Medulla oblongata (tissue), 1 donor: Measurements from ENCODE around the gene ZDHHC19.
A peak's percentile ranks its signal among the peaks of the same experiment; 100 is the strongest.
"Not testable (repeated sequence)": the region's sequence is repeated elsewhere in the genome, so short reads cannot be mapped to it uniquely, and the experiment has no call there.

ENCODE experiments used
- DNase-seq: peaks from one replicate; pipeline ENCODE4 v3.0.0-alpha.2; 2015; ENCODE audit errors: extremely low spot score

Gene ZDHHC19

DNA sequence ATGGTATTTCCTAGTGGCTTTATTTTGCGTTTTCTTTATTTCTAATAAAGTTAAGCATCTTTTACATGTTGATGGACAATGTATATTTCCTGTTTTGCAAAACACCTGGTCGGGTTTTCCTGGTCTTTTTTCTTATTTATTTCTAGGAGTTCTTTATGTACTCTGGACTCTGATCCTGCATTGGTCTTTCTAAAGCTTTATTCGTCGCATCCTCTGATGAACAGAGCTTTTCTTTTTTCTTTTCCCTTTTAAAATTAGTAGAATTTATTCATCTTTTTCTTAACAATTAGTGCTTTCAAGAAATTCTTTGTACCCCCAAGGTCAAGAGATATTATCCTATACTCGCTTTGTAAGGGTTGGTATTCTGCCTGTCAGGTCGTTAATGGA lies 32.2 kb downstream of the ZDHHC19 start:
- DNase-seq, result no peak

GRCh38 chr3:196177967-196178366 lies 33.2 kb downstream of the ZDHHC19 start:
- no peak for DNase-seq

DNA sequence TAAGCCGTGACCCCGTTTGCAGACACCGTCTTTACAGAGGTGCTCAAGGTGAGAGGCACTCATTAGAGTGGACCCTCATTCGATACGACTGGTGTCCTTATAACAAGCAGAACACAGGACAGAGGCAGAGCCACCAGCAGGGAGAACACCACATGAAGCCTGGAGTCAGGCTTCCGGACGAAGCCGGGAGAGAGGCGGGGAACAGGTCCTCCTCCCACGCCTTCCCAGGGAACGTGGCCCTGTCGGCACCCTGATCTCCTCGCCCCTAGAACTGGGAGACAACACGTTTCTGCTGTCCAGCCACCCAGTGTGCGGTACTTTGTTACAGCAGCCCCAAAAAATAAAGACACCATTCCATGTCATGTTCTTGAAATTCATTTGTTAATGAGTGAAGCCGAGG lies 33.6 kb downstream of the ZDHHC19 start:
- no peak for DNase-seq

GRCh38 chr3:196175722-196176121 lies 35.5 kb downstream of the ZDHHC19 start:
- DNase-seq, result no peak

DNA sequence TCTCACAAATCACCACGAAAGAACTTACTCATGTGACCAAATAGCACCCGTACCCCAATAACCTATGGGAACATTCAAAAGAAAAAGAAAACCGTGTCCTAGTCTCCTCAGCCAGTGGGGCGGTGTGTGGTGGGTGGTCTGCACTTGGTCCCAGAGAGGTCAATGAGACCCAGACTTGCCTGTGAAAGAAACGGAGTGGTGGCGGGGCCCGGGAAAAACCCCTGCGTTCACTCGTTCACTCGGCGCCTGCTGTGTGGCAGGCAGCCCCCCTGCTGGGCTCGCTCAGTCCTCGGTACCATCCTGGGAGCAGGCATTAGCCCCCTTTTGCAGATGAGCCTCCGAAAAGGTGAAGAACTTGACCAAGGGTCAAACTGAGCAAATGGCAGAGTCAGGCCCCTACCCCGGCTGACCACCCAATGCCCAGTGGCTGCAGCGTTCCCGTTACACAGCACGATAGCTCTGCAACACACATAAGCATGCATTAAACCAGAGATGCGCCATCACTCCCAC lies 36.0 kb downstream of the ZDHHC19 start:
- DNase-seq, result no peak

DNA sequence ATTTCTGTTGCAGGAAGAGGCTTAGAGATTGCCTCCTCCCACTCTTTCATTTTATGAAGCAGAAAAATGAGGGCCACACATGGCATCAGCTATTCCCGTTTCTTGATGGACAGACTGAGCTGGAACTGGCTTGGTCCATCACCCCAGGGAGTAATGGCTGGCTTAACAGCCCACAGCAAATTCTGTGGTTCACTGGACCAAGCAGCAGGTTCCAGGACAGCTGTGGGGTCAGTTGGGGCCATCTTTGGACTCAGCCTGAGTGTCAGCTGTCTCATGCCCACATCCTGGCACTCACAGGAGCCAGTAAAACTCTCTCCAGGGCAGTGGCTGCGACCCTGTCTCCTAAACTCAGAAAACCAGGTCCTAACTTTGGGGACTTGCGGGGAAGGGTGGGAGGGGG lies 36.5 kb downstream of the ZDHHC19 start:
- DNase-seq, result no peak

- not testable (repeated sequence) for DNase-seq
Observed at GRCh38 chr3:196170296-196170695, 40.9 kb downstream of the ZDHHC19 start.

DNA sequence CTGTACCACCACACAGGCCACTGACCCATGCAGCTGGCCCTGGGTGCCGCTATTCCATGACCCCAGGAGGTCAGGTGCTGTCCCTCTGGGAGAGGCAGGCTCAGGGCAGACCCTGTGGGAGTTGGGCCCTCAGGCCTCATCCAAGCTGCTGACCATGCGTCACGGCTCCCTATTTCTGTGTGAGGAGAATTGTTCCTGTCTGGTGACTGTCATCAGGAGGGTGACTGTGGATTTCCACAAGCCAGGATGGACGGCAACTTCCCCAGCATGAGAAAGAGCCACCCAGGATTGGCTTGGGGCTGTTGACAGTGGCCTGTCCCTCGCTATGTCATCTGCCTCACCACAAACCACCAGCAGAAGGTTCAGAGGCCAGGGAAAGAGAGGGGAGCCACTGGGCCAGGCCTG lies 41.4 kb downstream of the ZDHHC19 start:
- DNase-seq, result no peak

DNA sequence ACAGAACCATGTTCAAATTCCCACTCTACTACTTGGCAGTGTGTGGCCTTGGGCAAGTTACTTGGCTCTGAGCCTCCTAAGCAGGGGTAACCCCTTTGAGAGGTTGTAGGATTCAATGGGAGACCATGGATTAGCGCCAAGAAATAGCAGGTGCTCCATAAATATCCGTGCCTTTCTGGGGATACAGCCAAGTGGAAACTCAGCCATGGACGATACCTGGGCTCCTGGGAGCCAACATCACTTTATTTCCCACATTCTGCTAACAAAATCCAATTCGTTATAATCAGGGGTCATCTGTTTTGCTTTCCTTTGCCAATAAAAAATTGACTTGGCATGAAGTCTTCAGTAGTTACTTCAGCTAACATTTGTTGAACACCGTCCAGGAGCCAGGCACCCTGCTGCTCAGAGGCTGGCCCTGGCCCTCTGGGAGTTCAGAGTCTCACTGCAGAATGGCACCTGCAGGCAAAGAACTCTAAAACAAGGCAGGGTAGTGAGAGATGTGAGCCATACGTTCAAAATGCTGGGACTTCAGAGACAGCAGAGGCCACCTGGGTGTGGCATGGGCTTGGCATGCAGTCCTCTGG lies 42.3 kb downstream of the ZDHHC19 start:
- no peak for DNase-seq

DNA sequence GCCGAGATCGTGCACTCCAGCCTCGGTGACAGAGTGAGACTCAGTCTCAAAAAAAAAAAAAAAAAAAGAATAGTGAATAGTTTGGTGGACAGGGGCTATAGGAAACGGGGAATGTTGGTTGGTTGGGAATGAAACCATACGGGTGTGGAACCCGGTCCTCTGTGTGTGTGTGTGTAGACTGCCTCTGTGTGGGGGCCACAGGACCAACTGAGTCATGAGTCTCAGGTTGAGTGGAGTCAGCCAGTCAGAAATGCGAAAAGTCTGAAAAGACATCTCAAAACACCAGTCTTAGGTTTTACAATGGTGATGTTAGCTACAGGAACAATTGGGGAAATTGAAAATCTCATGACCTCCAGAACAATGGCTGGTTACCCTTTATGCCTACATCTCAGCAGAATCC lies 44.5 kb downstream of the ZDHHC19 start:
- no peak for DNase-seq

GRCh38 chr3:196165850-196166249 lies 45.4 kb downstream of the ZDHHC19 start:
- DNase-seq, result no peak

GRCh38 chr3:196165006-196165575 lies 46.1 kb downstream of the ZDHHC19 start:
- not testable (repeated sequence) for DNase-seq

DNA sequence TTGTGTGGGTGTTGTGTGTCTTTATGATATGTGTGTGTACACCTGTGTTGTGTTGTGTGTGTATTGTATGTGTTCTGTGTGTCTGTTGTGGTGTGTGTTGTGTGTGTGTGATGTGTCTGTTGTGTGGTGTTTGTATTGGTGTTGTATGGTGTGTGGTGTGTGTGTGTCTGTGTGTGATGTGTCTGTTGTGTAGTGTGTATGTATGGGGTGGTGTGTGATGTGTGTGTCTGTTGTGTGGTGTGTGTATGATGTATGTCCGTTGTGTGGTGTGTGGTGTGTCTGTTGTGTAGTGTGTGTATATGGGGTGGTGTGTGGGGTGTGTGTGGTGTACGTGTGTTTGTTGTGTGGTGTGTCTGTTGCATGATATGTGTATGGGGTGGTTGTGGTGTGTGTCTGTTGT lies 46.6 kb downstream of the ZDHHC19 start:
- DNase-seq, result no peak

GRCh38 chr3:196163666-196164493 lies 47.3 kb downstream of the ZDHHC19 start:
- no peak for DNase-seq

- DNase-seq, result no peak
Observed at GRCh38 chr3:196163212-196163611, 48.0 kb downstream of the ZDHHC19 start.

DNA sequence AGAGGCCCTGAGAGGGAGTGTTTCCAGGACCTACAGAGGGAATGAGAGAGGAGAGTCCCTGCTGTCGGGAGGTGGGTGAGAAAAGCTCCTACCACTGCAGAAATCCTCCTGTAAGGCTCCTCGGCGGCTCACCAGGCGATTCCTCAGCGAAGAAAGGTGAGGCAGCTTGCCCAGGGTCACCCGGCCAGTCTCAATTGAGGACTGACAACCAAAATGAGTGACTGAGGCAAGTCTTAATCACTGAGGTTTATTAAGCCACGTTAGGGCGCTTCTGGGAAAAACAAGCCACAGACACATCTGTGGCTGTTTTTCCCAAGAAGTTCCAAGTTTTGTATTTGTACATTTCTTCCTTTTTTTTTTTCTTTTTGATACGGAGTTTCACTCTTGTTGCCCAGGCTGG lies 48.5 kb downstream of the ZDHHC19 start:
- DNase-seq, result no peak

- peak; percentile 46 for DNase-seq
Observed at GRCh38 chr3:196159952-196160804, 51.0 kb downstream of the ZDHHC19 start.

- no peak for DNase-seq
Observed at GRCh38 chr3:196159526-196159925, 51.7 kb downstream of the ZDHHC19 start.

DNA sequence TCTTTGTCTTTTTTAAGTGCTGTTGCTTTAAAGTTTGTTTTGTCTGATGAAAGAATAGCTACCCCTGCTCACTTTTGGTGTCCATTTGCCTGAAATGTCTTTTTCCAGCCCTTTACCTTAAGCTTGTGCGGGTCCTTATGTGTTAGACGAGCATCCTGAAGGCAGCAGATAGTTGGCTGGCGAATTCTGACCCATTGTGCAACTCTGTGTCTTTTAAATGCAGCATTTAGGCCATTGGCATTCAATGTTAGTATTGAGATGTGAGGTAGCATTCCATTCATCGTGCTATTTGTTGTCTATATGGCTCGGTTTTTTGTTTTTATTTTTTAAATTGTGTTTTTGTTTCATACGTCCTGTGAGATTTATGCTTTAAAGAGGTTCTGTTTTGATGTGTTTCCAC lies 55.0 kb downstream of the ZDHHC19 start:
- DNase-seq, result no peak

- no peak for DNase-seq
Observed at GRCh38 chr3:196150481-196150880, 60.7 kb downstream of the ZDHHC19 start.

DNA sequence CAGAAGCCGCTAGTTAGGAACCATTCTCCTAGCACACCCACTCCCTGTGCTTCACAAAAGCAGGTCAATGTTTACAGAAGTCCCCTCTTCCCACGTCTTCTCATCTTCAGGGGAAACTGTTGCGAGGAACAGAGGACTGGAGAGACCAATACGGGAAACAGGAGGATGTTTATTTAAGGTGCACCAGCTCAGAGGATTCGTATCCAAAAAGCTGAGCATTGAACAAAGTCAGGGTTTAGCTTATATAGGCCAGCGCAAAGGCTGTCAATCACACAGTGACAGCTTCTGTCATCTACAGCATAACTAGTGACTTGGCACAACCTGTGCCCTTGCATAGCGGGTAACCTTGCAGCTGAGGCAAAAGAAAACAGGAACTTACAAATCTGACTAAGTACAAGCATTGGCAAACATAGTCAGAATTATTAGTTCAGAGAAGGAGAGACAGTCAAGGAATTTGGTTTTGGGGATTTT lies 61.3 kb downstream of the ZDHHC19 start:
- no peak for DNase-seq

GRCh38 chr3:196149375-196149774 lies 61.8 kb downstream of the ZDHHC19 start:
- no peak for DNase-seq
